ENCODE measurements around the gene KLK15. TPM values are rescaled to one million over a fixed set of nuclear protein-coding genes. Genes with fewer than 3 reads are reported as not detected.

The KLK15 gene
- total RNA-seq, 1 donor from 2014 or later, result not detected

DNA sequence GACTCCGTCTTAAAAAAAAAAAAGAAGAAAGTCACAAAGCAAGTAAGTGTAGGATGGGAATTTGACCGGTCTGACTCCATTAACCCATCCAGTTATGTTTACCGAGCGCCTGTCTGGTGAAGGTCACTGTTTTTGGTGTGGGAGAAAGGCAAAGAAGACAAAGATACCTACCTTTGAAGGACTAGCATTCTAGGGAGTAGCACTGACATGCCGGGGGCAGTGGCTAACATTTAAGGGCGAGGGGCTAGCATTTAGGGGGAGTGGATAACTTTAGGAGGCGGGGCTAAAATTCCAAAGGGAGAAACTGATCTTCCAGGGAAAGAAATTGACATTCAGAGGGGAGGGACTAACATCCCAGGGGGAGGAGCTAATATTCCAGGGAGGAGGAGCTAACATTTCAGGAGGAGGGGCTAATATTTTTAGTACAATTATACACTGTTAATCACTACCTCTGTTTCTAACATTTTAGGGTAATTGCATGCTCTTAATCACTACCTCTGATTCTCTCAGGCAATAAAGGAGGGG is 54.4 kb downstream of the KLK15 start:
- Mint-ChIP-seq H3K4me3 (ENCODE audit: unreplicated experiment) (no peak overlapping the region), H3K27me3 (ENCODE audit: unreplicated experiment) (peaks cover 47% of the 10 kb centered on the region), H3K36me3 (ENCODE audit: unreplicated experiment) (no peaks in the 10 kb centered on the region), H3K27ac (ENCODE audit: unreplicated experiment) (no peak overlapping the region), H3K4me1 (ENCODE audit: unreplicated experiment) (peaks cover 18% of the 10 kb centered on the region), H3K9me3 (ENCODE audit: unreplicated experiment) (no peaks in the 10 kb centered on the region)
- no peak for DNase-seq (ENCODE audit: extremely low spot score, unreplicated experiment)
- TF ChIP-seq, protein P1, sequence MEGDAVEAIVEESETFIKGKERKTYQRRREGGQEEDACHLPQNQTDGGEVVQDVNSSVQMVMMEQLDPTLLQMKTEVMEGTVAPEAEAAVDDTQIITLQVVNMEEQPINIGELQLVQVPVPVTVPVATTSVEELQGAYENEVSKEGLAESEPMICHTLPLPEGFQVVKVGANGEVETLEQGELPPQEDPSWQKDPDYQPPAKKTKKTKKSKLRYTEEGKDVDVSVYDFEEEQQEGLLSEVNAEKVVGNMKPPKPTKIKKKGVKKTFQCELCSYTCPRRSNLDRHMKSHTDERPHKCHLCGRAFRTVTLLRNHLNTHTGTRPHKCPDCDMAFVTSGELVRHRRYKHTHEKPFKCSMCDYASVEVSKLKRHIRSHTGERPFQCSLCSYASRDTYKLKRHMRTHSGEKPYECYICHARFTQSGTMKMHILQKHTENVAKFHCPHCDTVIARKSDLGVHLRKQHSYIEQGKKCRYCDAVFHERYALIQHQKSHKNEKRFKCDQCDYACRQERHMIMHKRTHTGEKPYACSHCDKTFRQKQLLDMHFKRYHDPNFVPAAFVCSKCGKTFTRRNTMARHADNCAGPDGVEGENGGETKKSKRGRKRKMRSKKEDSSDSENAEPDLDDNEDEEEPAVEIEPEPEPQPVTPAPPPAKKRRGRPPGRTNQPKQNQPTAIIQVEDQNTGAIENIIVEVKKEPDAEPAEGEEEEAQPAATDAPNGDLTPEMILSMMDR (IDR thresholded peaks at IDR 0.05), result no peak

DNA sequence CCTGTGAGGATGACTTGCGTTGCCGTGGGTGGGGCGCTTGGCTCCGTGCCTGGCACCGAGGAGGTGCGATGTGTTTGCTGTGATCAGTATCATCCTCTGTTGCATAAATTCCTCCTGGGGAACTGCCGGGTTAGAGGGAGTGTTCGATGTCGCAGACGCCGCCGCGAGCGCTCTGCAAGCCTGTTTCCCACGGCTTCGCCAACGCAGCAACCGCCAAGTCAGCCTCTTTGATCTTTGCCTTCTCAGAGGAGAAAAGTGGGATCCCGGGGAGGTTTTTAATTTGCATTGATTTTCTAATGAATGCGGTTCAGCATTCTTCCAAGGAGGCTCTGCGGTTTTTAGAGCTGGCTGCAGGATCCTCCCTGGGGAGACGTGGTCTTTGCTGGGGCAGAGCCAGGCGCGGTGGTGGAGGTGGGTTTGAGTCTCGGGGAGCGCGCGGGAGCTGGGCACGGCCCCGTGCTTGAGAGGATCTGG is 55.5 kb downstream of the KLK15 start:
- Mint-ChIP-seq H3K36me3 (ENCODE audit: unreplicated experiment) (no peaks in the 10 kb centered on the region), H3K4me1 (ENCODE audit: unreplicated experiment) (peaks cover 9% of the 10 kb centered on the region), H3K27me3 (ENCODE audit: unreplicated experiment) (peaks cover 47% of the 10 kb centered on the region), H3K27ac (ENCODE audit: unreplicated experiment) (no peak overlapping the region), H3K4me3 (ENCODE audit: unreplicated experiment) (no peak overlapping the region), H3K9me3 (ENCODE audit: unreplicated experiment) (no peaks in the 10 kb centered on the region)
- TF ChIP-seq, protein P1 (IDR thresholded peaks at IDR 0.05), result no peak
- no peak for DNase-seq (ENCODE audit: extremely low spot score, unreplicated experiment)

DNA sequence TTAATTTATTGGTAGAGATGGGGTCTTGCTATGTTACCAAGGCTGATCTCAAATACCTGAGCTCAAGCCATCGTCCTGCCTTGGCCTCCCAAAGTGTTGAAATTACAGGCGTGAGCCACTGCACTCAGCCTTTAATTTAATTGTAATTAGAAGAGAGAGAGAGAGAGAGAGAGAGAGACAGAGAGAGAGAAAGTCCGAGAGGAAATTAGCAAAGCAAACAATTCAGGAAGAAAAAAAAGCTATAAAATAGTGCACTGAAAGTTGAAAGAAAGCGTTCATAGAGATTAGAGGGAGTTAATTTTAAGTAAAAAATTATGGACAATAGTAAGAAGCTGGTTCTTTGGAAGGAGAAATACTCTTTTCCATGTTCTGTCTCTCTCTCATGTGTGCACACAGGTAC is 56.1 kb downstream of the KLK15 start:
- no peak overlapping the region for H3K27ac Mint-ChIP-seq (ENCODE audit: unreplicated experiment)
- no peaks in the 10 kb centered on the region for H3K9me3 Mint-ChIP-seq (ENCODE audit: unreplicated experiment)
- no peak for DNase-seq (ENCODE audit: extremely low spot score, unreplicated experiment)
- H3K27me3 Mint-ChIP-seq (ENCODE audit: unreplicated experiment), result peaks cover 43% of the 10 kb centered on the region
- TF ChIP-seq, protein P1 (IDR thresholded peaks at IDR 0.05), result no peak
- H3K4me1 Mint-ChIP-seq (ENCODE audit: unreplicated experiment), result peaks cover 9% of the 10 kb centered on the region
- no peaks in the 10 kb centered on the region for H3K36me3 Mint-ChIP-seq (ENCODE audit: unreplicated experiment)
- H3K4me3 Mint-ChIP-seq (ENCODE audit: unreplicated experiment), result no peak overlapping the region

DNA sequence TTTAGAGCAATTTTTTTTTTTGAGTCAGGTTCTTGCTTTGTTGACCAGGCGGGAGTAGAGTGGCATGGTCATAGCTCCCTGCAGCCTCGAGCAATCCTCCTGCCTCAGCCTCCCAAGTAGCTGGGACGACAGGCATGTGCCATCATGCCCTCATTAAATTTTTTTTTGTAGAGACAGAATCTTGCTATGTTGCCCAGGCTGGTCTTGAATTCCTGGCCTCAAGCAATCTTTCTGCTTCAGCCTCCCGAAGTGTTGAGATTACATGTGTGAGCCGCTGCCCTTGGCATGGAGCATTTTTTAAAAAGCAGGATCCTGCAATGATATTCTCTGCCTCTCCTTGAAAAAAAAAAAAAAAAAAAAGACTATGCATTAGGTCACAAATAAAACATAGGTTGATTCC is 57.2 kb downstream of the KLK15 start:
- no peak overlapping the region for H3K4me3 Mint-ChIP-seq (ENCODE audit: unreplicated experiment)

More for the DNA sequence above, 57.2 kb downstream of the KLK15 start:
- H3K36me3 Mint-ChIP-seq (ENCODE audit: unreplicated experiment), result no peaks in the 10 kb centered on the region
- H3K27ac Mint-ChIP-seq (ENCODE audit: unreplicated experiment), result no peak overlapping the region
- DNase-seq (ENCODE audit: extremely low spot score, unreplicated experiment), result no peak
- peaks cover 40% of the 10 kb centered on the region for H3K27me3 Mint-ChIP-seq (ENCODE audit: unreplicated experiment)
- no peaks in the 10 kb centered on the region for H3K9me3 Mint-ChIP-seq (ENCODE audit: unreplicated experiment)
- peaks cover 9% of the 10 kb centered on the region for H3K4me1 Mint-ChIP-seq (ENCODE audit: unreplicated experiment)
- TF ChIP-seq, protein P1 (IDR thresholded peaks at IDR 0.05), result no peak

Other genes starting within 250 kb of the KLK15 start
- gene SYT3, start 193.7 kb downstream of the KLK15 start, total RNA-seq, result 0.29 and 0.38 TPM in 2 replicates
- not detected in 2 replicates for gene C19orf81, start 184.1 kb downstream of the KLK15 start, total RNA-seq
- gene SHANK1, start 113.8 kb downstream of the KLK15 start, total RNA-seq, result 0.29 and 0.40 TPM in 2 replicates
- gene CLEC11A, start 110.2 kb downstream of the KLK15 start, total RNA-seq, result 5.0 and 6.0 TPM in 2 replicates
- gene GPR32, start 63.1 kb downstream of the KLK15 start, total RNA-seq, result not detected in 2 replicates
- gene ACP4, start 43.2 kb downstream of the KLK15 start, total RNA-seq, result not detected in 2 replicates
- not detected in 2 replicates for gene KLK1, start 9.8 kb downstream of the KLK15 start, total RNA-seq
- not detected in 2 replicates for gene KLK3, start 21.3 kb upstream of the KLK15 start, total RNA-seq
- not detected in 2 replicates for gene KLK2, start 39.9 kb upstream of the KLK15 start, total RNA-seq
- gene KLK4, start 77.8 kb upstream of the KLK15 start, total RNA-seq, result not detected in 2 replicates
- not detected in 2 replicates for gene KLK5, start 119.5 kb upstream of the KLK15 start, total RNA-seq
- not detected in 2 replicates for gene KLK6, start 136.0 kb upstream of the KLK15 start, total RNA-seq
- gene KLK7, start 150.3 kb upstream of the KLK15 start, total RNA-seq, result not detected in 2 replicates
- gene KLK8, start 168.0 kb upstream of the KLK15 start, total RNA-seq, result not detected in 2 replicates
- gene KLK10, start 186.1 kb upstream of the KLK15 start, total RNA-seq, result not detected in 2 replicates
- gene KLK11, start 193.0 kb upstream of the KLK15 start, total RNA-seq, result not detected in 2 replicates
- gene KLK12, start 201.4 kb upstream of the KLK15 start, total RNA-seq, result not detected in 2 replicates
- not detected in 2 replicates for gene KLK13, start 231.5 kb upstream of the KLK15 start, total RNA-seq
- gene KLK14, start 249.3 kb upstream of the KLK15 start, total RNA-seq, result not detected in 2 replicates

Measured in osteocyte (in vitro differentiated cells).